ENCODE measurements around the gene RPL29.

DNA sequence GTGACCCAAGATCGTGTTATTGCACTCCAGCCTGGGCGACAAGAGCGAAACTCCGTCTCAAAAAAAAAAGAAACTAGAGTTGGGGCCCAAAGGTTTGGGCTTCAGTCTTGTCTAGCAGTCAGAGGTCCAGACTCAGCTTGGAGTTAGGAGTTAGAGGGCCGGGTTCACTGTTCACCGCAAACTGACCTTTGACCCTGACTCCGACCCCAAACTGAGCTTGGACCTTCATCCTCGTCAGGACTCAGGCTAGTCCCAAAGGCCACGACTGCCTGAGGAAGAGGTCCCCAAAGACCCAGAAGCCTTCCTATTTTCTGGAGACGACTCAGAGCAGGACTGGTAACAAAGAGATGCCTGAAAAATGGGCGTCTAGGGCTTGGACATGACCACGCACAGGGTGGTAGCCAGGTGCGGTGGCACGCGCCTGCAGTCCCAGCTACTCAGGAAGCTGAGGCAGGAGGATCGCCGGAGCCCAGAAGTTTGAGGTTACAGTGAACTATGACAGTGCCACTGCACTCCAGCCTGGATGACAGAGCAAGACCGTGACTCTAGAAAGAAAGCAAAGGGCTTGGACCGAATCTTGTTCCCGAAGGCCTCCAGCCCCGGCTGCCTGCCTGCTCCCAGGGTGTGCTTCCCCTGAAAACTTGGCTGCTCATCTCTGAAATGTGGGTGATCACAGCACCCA, 22.8 kb upstream of the RPL29 start:
- TF ChIP-seq POLR2A (IDR thresholded peaks at IDR 0.05): no peak
- TF ChIP-seq, protein P1, sequence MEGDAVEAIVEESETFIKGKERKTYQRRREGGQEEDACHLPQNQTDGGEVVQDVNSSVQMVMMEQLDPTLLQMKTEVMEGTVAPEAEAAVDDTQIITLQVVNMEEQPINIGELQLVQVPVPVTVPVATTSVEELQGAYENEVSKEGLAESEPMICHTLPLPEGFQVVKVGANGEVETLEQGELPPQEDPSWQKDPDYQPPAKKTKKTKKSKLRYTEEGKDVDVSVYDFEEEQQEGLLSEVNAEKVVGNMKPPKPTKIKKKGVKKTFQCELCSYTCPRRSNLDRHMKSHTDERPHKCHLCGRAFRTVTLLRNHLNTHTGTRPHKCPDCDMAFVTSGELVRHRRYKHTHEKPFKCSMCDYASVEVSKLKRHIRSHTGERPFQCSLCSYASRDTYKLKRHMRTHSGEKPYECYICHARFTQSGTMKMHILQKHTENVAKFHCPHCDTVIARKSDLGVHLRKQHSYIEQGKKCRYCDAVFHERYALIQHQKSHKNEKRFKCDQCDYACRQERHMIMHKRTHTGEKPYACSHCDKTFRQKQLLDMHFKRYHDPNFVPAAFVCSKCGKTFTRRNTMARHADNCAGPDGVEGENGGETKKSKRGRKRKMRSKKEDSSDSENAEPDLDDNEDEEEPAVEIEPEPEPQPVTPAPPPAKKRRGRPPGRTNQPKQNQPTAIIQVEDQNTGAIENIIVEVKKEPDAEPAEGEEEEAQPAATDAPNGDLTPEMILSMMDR (IDR thresholded peaks at IDR 0.05): no peak

Data from esophagus squamous epithelium (tissue), 4 donors.